GM23248 (cell line): ENCODE data around the gene SMC1B. TPM values are rescaled to one million over a fixed set of nuclear protein-coding genes. Genes with fewer than 3 reads are reported as not detected.

Experiments used
- DNase-seq: peaks from one replicate; pipeline ENCODE4 v3.0.0-alpha.2; 2015
- H2AFZ ChIP-seq: fragments of 200-600 bp; sonication (generic); 2 replicates; pipeline ENCODE4 v1.6.1; 2016; ENCODE audit warnings: antibody characterized with exemption
- H3F3A ChIP-seq: fragments of 200-600 bp; sonication (generic); 2 replicates; pipeline ENCODE4 v1.6.1; 2016; ENCODE audit warnings: mild to moderate bottlenecking, antibody characterized with exemption, mixed run types; ENCODE audit not compliant: insufficient read depth
- H3K27ac ChIP-seq: fragments of 200-600 bp; sonication (generic); 2 replicates; pipeline ENCODE4 v1.5.1; 2016; ENCODE audit warnings: mild to moderate bottlenecking
- H3K27me3 ChIP-seq: fragments of 200-600 bp; sonication (generic); replicated peaks from 2 replicates; pipeline ENCODE4 v1.6.1; 2016; ENCODE audit warnings: mild to moderate bottlenecking; ENCODE audit not compliant: insufficient read depth
- H3K36me3 ChIP-seq: fragments of 200-600 bp; sonication (generic); 2 replicates; pipeline ENCODE4 v1.6.1; 2016; ENCODE audit warnings: low read depth, mild to moderate bottlenecking
- H3K4me1 ChIP-seq: fragments of 200-600 bp; sonication (generic); 2 replicates; pipeline ENCODE4 v1.6.1; 2016; ENCODE audit warnings: mild to moderate bottlenecking; ENCODE audit not compliant: insufficient read depth
- H3K4me2 ChIP-seq: fragments of 200-600 bp; sonication (generic); one replicate; pipeline ENCODE4 v1.6.1; 2016; ENCODE audit warnings: mild to moderate bottlenecking; ENCODE audit not compliant: unreplicated experiment
- H3K4me3 ChIP-seq: fragments of 200-600 bp; sonication (generic); 2 replicates; pipeline ENCODE4 v1.5.1; 2016; ENCODE audit warnings: mild to moderate bottlenecking
- H3K79me2 ChIP-seq: fragments of 200-600 bp; sonication (generic); 2 replicates; pipeline ENCODE4 v1.6.1; 2016; ENCODE audit warnings: mild to moderate bottlenecking; ENCODE audit not compliant: insufficient read depth
- H3K9ac ChIP-seq: fragments of 200-600 bp; sonication (generic); 2 replicates; pipeline ENCODE4 v1.6.1; 2016; ENCODE audit warnings: mild to moderate bottlenecking
- H3K9me2 ChIP-seq: fragments of 200-600 bp; sonication (generic); 2 replicates; pipeline ENCODE4 v1.6.1; 2016; ENCODE audit warnings: mixed run types, mild to moderate bottlenecking, moderate library complexity; ENCODE audit not compliant: insufficient read depth
- H3K9me3 ChIP-seq: fragments of 200-600 bp; sonication (generic); one replicate; pipeline ENCODE4 v1.6.1; 2017; ENCODE audit warnings: low read depth
- H4K20me1 ChIP-seq: fragments of 200-600 bp; sonication (generic); 2 replicates; pipeline ENCODE4 v1.6.0; 2016; ENCODE audit not compliant: insufficient read depth
- EZH2 ChIP-seq: fragments of 200-600 bp; sonication (generic); IDR thresholded peaks from 2 replicates; pipeline ENCODE4 v1.6.1; 2018; ENCODE audit warnings: antibody characterized with exemption, mild to moderate bottlenecking; ENCODE audit not compliant: insufficient read depth, poor library complexity, severe bottlenecking
- EZH2phosphoT487 ChIP-seq: fragments of 200-600 bp; sonication (generic); IDR thresholded peaks from 2 replicates; pipeline ENCODE4 v1.6.1; 2018; ENCODE audit warnings: antibody characterized with exemption, moderate library complexity, mild to moderate bottlenecking, low read depth; ENCODE audit not compliant: insufficient read depth
- WGBS, 2 experiments: methylation state at CpG; one replicate each; pipeline ENCODE4 v1.1.6; 2015 to 2017; ENCODE audit warnings: low lambda C conversion rate in 2 of 2, low coverage in 1 of 2; ENCODE audit errors: missing lambda C conversion rate in 2 of 2; 5-methylcytosine and 5-hydroxymethylcytosine counted together
- in situ Hi-C: fragments of 300-500 bp; cut with MboI; formaldehyde crosslinking; loops from 2 replicates; pipeline ENCODE4 v1.15.0; 2020
- polyA plus RNA-seq: library from polyadenylated mRNA; unstranded; fragments of >200 nt; fragmentation: Nextera tagmentation; extraction: Ambion mirVana; gene quantifications from 2 replicates; pipeline ENCODE4 v1.2.1, GENCODE V29; 2016
- total RNA-seq: library from RNA; depleted of rRNA; stranded (reverse); fragments of >200 nt; shearing (Covaris generic); gene quantifications from 2 replicates; pipeline ENCODE4 v1.2.3, GENCODE V29; 2014

Gene SMC1B
- total and polyA plus RNA-seq, 2 experiments from 2014 or later: 0.08 TPM; not detected in 1

GRCh38 chr22:45351956-45352355 lies 61.4 kb downstream of the SMC1B start:
- no peak for DNase-seq
- Histone ChIP-seq H3K27me3 (no peaks in the 10 kb centered on the region), H3K79me2 (no peaks in the 10 kb centered on the region), H3K9me3 (no peaks in the 10 kb centered on the region), H2AFZ (no peak overlapping the region), H3K9me2 (no peaks in the 10 kb centered on the region), H3K4me3 (no peak overlapping the region), H3K9ac (no peak overlapping the region), H4K20me1 (no peaks in the 10 kb centered on the region), H3K36me3 (no peaks in the 10 kb centered on the region), H3K4me1 (no peaks in the 10 kb centered on the region), H3K27ac (no peak overlapping the region), H3K4me2 (no peak overlapping the region), H3F3A (no peaks in the 10 kb centered on the region)
- 93 to 95% methylated on average over 1 of the region's 1 CpG for WGBS, 2 experiments
- TF ChIP-seq EZH2 (no peak), EZH2phosphoT487 (no peak)
- in situ Hi-C loops: no loop called here

GRCh38 chr22:45349916-45350315 lies 63.5 kb downstream of the SMC1B start:
- Histone ChIP-seq H3F3A (no peaks in the 10 kb centered on the region), H3K4me2 (no peak overlapping the region)
- TF ChIP-seq EZH2phosphoT487: no peak
- TF ChIP-seq EZH2: no peak

GRCh38 chr22:45344334-45344733 lies 69.1 kb downstream of the SMC1B start:
- no peak for TF ChIP-seq EZH2phosphoT487
- Histone ChIP-seq H3K27me3 (no peaks in the 10 kb centered on the region), H3K4me1 (no peaks in the 10 kb centered on the region), H4K20me1 (no peaks in the 10 kb centered on the region), H2AFZ (no peak overlapping the region), H3K4me3 (no peak overlapping the region), H3K27ac (no peak overlapping the region), H3K9me3 (no peaks in the 10 kb centered on the region), H3F3A (no peaks in the 10 kb centered on the region), H3K4me2 (no peak overlapping the region), H3K9me2 (no peaks in the 10 kb centered on the region), H3K79me2 (no peaks in the 10 kb centered on the region), H3K9ac (no peak overlapping the region), H3K36me3 (0 out of 2 replicates have a peak, but pooled peaks cover 11% of the 10 kb centered on the region)
- DNase-seq: peak; percentile 31
- WGBS, 2 experiments: 65 to 68% methylated on average over 5 of the region's 5 CpGs
- in situ Hi-C loops: no loop called here

More at GRCh38 chr22:45349916-45350315, 63.5 kb downstream of the SMC1B start:
- Histone ChIP-seq H3K36me3 (no peaks in the 10 kb centered on the region), H3K4me3 (no peak overlapping the region), H3K27me3 (no peaks in the 10 kb centered on the region), H3K9me2 (no peaks in the 10 kb centered on the region), H3K9ac (no peak overlapping the region), H3K4me1 (no peaks in the 10 kb centered on the region), H2AFZ (no peak overlapping the region), H3K79me2 (no peaks in the 10 kb centered on the region), H3K27ac (no peak overlapping the region), H4K20me1 (no peaks in the 10 kb centered on the region), H3K9me3 (no peaks in the 10 kb centered on the region)
- DNase-seq: no peak
- in situ Hi-C loops: no loop called here
- 99 to 100% methylated on average over 3 of the region's 3 CpGs for WGBS, 2 experiments

- TF ChIP-seq EZH2: no peak
- no peak for TF ChIP-seq EZH2phosphoT487
- H4K20me1 ChIP-seq: no peaks in the 10 kb centered on the region
- no peak overlapping the region for H3K9ac ChIP-seq
- H3K27ac ChIP-seq: no peak overlapping the region
- no peaks in the 10 kb centered on the region for H3K27me3 ChIP-seq
- in situ Hi-C loops: no loop called here
- H2AFZ ChIP-seq: no peak overlapping the region
- H3K79me2 ChIP-seq: no peaks in the 10 kb centered on the region
- H3K9me3 ChIP-seq: no peaks in the 10 kb centered on the region
- H3K4me3 ChIP-seq: no peak overlapping the region
- DNase-seq: no peak
- H3K9me2 ChIP-seq: no peaks in the 10 kb centered on the region
- no peak overlapping the region for H3K4me2 ChIP-seq
- WGBS, 2 experiments: 95 to 98% methylated on average over 7 to 8 of the region's 8 CpGs
- H3K4me1 ChIP-seq: no peaks in the 10 kb centered on the region
- H3K36me3 ChIP-seq: 0 out of 2 replicates have a peak, but pooled peaks cover 11% of the 10 kb centered on the region
- no peaks in the 10 kb centered on the region for H3F3A ChIP-seq
These were observed 70.3 kb downstream of the SMC1B start for GRCh38 chr22:45343143-45343542.

- H2AFZ ChIP-seq: no peak overlapping the region
- H3K27me3 ChIP-seq: no peaks in the 10 kb centered on the region
- H3K9me2 ChIP-seq: no peaks in the 10 kb centered on the region
- 0 out of 2 replicates have a peak, but pooled peaks cover 11% of the 10 kb centered on the region for H3K36me3 ChIP-seq
- WGBS, 2 experiments: 64 to 70% methylated on average over 6 of the region's 6 CpGs
- in situ Hi-C loops: no loop called here
- H3K4me3 ChIP-seq: no peak overlapping the region
- H3K27ac ChIP-seq: no peak overlapping the region
- no peaks in the 10 kb centered on the region for H3K4me1 ChIP-seq
- TF ChIP-seq EZH2: no peak
- TF ChIP-seq EZH2phosphoT487: no peak
- H3K79me2 ChIP-seq: no peaks in the 10 kb centered on the region
- no peak overlapping the region for H3K4me2 ChIP-seq
- H3K9me3 ChIP-seq: no peaks in the 10 kb centered on the region
- no peaks in the 10 kb centered on the region for H4K20me1 ChIP-seq
- DNase-seq: no peak
- H3F3A ChIP-seq: no peaks in the 10 kb centered on the region
- no peak overlapping the region for H3K9ac ChIP-seq
These were observed 71.9 kb downstream of the SMC1B start for GRCh38 chr22:45341498-45341897.
